Osteoblast (primary cell): Measurements from ENCODE around the gene DAB2IP. TPM values are rescaled to one million over a fixed set of nuclear protein-coding genes. Genes with fewer than 3 reads are reported as not detected.

Experiments used
- DNase-seq: peaks from one replicate; pipeline ENCODE4 v3.0.0; 2011; ENCODE audit warnings: low spot score, mixed read lengths; ENCODE audit not compliant: insufficient read length; ENCODE audit errors: missing footprints
- H2AFZ ChIP-seq: 2 replicates; pipeline ENCODE4 v1.6.0; 2011; ENCODE audit warnings: mild to moderate bottlenecking, low read length
- H3K27ac ChIP-seq: 2 replicates; pipeline ENCODE4 v1.5.1; 2011; ENCODE audit warnings: mild to moderate bottlenecking, low read depth, low read length, moderate library complexity
- H3K27me3 ChIP-seq: 2 replicates; pipeline ENCODE4 v1.6.0; 2012; ENCODE audit warnings: mild to moderate bottlenecking, control low read depth, inconsistent platforms, low read length, moderate library complexity; ENCODE audit not compliant: insufficient read depth
- H3K36me3 ChIP-seq: 2 replicates; pipeline ENCODE4 v1.5.1; 2011; ENCODE audit warnings: mild to moderate bottlenecking, low read length, control low read depth, moderate library complexity; ENCODE audit not compliant: insufficient read depth
- H3K4me1 ChIP-seq: 2 replicates; pipeline ENCODE4 v1.5.1; 2011; ENCODE audit warnings: mild to moderate bottlenecking, low read length, control low read depth, moderate library complexity; ENCODE audit not compliant: insufficient read depth
- H3K4me2 ChIP-seq: 2 replicates; pipeline ENCODE4 v1.6.0; 2011; ENCODE audit warnings: mild to moderate bottlenecking, low read length; ENCODE audit not compliant: insufficient read depth
- H3K4me3 ChIP-seq: fragments of 200-600 bp; sonication (generic); 3 replicates; pipeline ENCODE4 v1.5.1; 2012; ENCODE audit warnings: mild to moderate bottlenecking, low read length, inconsistent platforms; ENCODE audit not compliant: insufficient read depth
- H3K79me2 ChIP-seq: 2 replicates; pipeline ENCODE4 v1.6.0; 2012; ENCODE audit warnings: mild to moderate bottlenecking, low read length, control low read depth, inconsistent platforms; ENCODE audit not compliant: insufficient read depth
- H3K9me3 ChIP-seq: 2 replicates; pipeline ENCODE4 v1.5.1; 2011; ENCODE audit warnings: low read depth, low read length, control low read depth
- H4K20me1 ChIP-seq: 2 replicates; pipeline ENCODE4 v1.6.0; 2012; ENCODE audit warnings: mild to moderate bottlenecking, low read length, control low read depth; ENCODE audit not compliant: insufficient read depth
- CTCF ChIP-seq: IDR thresholded peaks from 2 replicates; pipeline ENCODE4 v1.5.1; 2011; ENCODE audit warnings: mild to moderate bottlenecking, low read depth, low read length, moderate library complexity; ENCODE audit errors: extremely low read depth
- total RNA-seq: library from RNA; depleted of rRNA; stranded (reverse); fragments of >200 nt; gene quantifications from 2 replicates; pipeline ENCODE4 v1.2.3, GENCODE V29; 2012

The DAB2IP gene
- total RNA-seq, 1 donor, result 60.8 TPM

- Histone ChIP-seq H3K27ac (no peak overlapping the region), H3K4me1 (no peaks in the 10 kb centered on the region), H4K20me1 (no peaks in the 10 kb centered on the region), H3K36me3 (no peaks in the 10 kb centered on the region), H3K79me2 (no peaks in the 10 kb centered on the region), H3K9me3 (no peaks in the 10 kb centered on the region), H3K4me2 (no peak overlapping the region), H3K4me3 (no peak overlapping the region), H2AFZ (no peak overlapping the region), H3K27me3 (no peaks in the 10 kb centered on the region)
- DNase-seq, result peak; percentile 71
- TF ChIP-seq CTCF, result no peak
These were observed 173.7 kb downstream of the DAB2IP start for GRCh38 chr9:121825031-121825691.

- Histone ChIP-seq H3K4me2 (no peak overlapping the region), H3K79me2 (no peaks in the 10 kb centered on the region), H3K4me3 (no peak overlapping the region), H3K36me3 (no peaks in the 10 kb centered on the region), H2AFZ (no peak overlapping the region), H3K4me1 (no peaks in the 10 kb centered on the region), H3K9me3 (no peaks in the 10 kb centered on the region), H4K20me1 (no peaks in the 10 kb centered on the region), H3K27me3 (no peaks in the 10 kb centered on the region), H3K27ac (no peak overlapping the region)
- no peak for DNase-seq
- TF ChIP-seq CTCF, result no peak
These were observed 175.3 kb downstream of the DAB2IP start for GRCh38 chr9:121826711-121827110.

- Histone ChIP-seq H4K20me1 (no peaks in the 10 kb centered on the region), H3K4me3 (no peak overlapping the region), H3K27me3 (no peaks in the 10 kb centered on the region), H3K4me1 (no peaks in the 10 kb centered on the region), H3K36me3 (no peaks in the 10 kb centered on the region), H3K4me2 (no peak overlapping the region), H2AFZ (no peak overlapping the region), H3K79me2 (no peaks in the 10 kb centered on the region), H3K27ac (no peak overlapping the region), H3K9me3 (no peaks in the 10 kb centered on the region)
- no peak for TF ChIP-seq CTCF
- no peak for DNase-seq
These were observed 176.0 kb downstream of the DAB2IP start for GRCh38 chr9:121827251-121827967.

GRCh38 chr9:121830441-121831140 is 179.2 kb downstream of the DAB2IP start:
- Histone ChIP-seq H3K4me1 (no peaks in the 10 kb centered on the region), H3K4me2 (no peak overlapping the region), H3K79me2 (no peaks in the 10 kb centered on the region), H3K27ac (no peak overlapping the region), H3K4me3 (no peak overlapping the region), H3K9me3 (no peaks in the 10 kb centered on the region), H3K27me3 (no peaks in the 10 kb centered on the region), H2AFZ (no peak overlapping the region), H3K36me3 (no peaks in the 10 kb centered on the region), H4K20me1 (no peaks in the 10 kb centered on the region)
- DNase-seq, result no peak
- no peak for TF ChIP-seq CTCF
